AG20443 (cell line): ENCODE results near the gene GLIS2.
"Not testable (repeated sequence)": the region's sequence is repeated elsewhere in the genome, so short reads cannot be mapped to it uniquely, and the experiment has no call there.

ENCODE experiments used
- DNase-seq: peaks from one replicate; pipeline ENCODE4 v3.0.0; 2012; ENCODE audit warnings: low spot score, mixed read lengths

The GLIS2 gene

DNA sequence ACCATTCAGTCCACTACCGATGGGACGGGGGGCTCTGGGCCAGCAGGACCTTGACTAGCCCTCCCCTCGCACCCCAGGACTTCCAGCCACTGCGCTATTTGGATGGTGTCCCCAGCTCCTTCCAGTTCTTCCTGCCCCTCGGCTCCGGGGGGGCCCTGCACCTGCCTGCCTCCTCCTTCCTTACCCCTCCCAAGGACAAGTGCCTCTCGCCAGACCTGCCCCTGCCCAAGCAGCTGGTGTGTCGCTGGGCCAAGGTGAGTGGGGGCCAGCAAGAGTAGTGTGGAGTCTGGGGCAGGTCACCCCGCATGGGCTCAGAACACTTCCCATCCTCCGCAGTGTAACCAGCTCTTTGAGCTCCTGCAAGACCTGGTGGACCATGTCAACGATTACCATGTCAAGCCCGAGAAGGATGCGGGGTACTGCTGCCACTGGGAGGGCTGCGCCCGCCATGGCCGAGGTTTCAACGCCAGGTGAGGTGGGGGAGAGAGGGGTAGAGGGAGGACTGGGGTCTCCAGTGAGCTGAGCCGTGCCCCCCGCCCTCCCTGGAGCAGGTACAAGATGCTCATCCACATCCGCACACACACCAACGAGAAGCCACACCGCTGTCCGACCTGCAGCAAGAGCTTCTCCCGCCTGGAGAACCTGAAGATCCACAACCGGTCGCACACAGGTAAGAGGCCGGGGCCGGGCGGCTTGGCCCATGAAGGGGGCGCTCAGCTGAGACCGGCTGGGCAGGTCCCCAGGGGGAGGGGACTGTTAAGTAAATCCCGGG, 19.0 kb downstream of the GLIS2 start:
- no peak for DNase-seq

DNA sequence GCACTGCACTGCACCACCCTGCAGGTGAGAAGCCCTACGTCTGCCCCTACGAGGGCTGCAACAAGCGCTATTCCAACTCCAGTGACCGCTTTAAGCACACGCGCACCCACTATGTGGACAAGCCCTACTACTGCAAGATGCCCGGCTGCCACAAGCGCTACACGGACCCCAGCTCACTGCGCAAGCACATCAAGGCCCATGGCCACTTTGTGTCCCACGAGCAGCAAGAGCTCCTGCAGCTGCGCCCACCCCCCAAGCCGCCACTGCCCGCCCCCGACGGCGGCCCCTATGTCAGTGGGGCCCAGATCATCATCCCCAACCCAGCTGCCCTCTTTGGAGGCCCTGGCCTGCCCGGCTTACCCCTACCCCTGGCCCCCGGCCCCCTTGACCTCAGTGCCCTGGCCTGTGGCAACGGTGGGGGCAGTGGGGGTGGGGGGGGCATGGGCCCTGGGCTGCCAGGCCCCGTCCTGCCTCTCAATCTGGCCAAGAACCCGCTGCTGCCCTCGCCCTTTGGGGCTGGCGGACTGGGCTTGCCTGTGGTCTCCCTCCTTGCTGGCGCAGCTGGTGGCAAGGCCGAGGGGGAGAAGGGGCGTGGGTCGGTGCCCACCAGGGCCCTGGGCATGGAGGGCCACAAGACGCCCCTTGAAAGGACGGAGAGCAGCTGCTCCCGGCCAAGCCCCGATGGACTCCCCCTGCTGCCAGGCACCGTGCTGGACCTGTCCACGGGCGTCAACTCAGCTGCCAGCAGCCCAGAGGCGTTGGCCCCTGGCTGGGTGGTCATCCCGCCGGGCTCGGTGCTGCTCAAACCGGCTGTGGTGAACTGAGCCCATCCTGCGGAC, 21.1 kb downstream of the GLIS2 start:
- no peak for DNase-seq

DNA sequence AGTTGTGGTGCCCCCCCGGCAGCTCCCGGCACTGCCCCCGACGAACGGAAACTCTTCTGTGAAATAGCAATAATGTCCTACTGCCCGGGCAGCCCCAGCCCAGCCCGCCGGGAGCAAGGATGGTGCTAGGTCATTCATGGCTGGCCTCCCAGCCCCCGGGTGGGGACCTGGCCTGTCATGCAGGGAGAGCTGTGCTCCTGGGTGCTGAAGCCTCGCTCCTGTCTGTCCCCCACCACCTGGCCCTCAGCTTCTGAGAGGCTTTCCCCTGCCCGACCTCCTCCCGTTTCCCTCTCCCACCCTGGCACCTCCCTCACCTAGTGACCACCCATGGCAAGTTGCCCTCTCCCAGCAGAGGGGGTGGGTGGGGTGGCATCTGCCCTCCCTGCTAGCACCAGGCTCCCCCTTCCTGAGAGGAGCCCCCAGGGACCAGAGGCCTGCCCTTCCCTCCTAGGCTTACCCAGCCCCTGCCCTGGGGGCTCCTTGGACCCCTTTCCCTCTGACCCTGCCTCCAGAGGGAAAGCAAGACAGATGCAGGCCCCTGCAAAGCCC, 21.7 kb downstream of the GLIS2 start:
- DNase-seq = no peak

DNA sequence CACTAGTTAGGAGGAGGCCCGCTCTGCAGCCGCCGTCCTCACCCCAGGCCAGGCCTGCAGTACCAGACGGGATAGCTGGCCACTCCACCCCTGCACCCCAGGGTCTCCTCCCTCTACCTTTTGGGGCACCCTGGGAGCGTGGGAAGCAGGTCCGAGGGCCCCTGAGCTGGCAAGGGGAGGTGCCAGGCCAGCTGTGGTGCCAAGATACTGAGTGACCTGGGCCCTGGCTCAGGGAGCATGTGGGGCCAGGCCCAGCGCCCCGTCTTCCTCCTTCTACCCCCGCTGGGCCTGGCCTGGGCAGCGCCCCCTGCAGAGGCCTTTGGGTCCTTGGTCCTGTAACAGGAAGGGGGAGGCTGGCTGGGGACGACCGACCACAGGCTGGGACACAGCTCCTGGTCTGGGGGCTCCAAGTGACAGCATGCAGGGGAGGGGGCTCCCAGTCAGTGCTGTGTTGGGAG, 22.3 kb downstream of the GLIS2 start:
- DNase-seq = no peak

- no peak for DNase-seq
Observed at GRCh38 chr16:4338712-4339299, 22.9 kb downstream of the GLIS2 start.

DNA sequence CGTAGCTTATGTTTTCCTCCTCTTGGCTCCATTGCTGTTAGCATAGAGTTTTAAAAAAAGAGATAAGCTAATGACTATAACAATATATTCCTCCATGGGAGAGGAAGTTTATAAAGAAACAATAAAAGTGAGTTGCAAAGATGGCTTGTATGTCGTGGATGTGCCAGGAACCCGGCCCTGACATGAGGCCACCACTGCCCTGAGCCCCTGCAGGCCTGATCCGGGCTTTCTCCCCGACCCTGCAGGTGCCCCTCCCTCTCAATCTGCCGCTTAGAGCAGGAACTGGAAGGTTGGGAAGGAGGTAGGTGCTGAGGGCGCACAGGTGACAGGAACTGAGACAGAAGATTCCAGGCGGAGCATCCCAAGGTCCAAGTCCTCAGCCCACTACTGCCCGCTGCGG, 23.6 kb downstream of the GLIS2 start:
- no peak for DNase-seq

GRCh38 chr16:4339909-4340308, 24.0 kb downstream of the GLIS2 start:
- no peak for DNase-seq

DNA sequence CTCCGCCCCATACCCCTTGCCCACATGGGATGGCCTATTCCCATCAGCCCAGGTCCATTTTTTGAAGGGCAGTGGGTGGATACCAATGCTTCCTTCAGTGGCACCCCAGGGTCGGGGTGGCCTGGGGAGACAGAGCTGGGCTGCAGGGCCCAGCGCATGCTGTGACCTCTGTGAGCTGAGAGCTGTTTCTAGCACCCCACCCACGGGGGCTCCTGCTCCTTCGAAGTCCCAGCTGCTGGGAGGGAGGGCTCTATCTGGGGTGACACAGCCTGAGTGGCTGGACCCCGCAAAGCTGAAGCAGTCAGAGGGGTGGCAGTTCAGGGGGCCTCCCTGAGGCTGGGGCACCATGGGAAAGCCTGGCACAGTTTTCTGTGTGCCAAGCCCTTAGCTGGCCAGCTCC, 24.6 kb downstream of the GLIS2 start:
- no peak for DNase-seq

GRCh38 chr16:4341250-4341649, 25.4 kb downstream of the GLIS2 start:
- no peak for DNase-seq

GRCh38 chr16:4342866-4343744, 27.2 kb downstream of the GLIS2 start:
- no peak for DNase-seq

- DNase-seq = not testable (repeated sequence)
Observed at GRCh38 chr16:4344300-4344982, 28.6 kb downstream of the GLIS2 start.

GRCh38 chr16:4344983-4345835, 29.3 kb downstream of the GLIS2 start:
- no peak for DNase-seq

DNA sequence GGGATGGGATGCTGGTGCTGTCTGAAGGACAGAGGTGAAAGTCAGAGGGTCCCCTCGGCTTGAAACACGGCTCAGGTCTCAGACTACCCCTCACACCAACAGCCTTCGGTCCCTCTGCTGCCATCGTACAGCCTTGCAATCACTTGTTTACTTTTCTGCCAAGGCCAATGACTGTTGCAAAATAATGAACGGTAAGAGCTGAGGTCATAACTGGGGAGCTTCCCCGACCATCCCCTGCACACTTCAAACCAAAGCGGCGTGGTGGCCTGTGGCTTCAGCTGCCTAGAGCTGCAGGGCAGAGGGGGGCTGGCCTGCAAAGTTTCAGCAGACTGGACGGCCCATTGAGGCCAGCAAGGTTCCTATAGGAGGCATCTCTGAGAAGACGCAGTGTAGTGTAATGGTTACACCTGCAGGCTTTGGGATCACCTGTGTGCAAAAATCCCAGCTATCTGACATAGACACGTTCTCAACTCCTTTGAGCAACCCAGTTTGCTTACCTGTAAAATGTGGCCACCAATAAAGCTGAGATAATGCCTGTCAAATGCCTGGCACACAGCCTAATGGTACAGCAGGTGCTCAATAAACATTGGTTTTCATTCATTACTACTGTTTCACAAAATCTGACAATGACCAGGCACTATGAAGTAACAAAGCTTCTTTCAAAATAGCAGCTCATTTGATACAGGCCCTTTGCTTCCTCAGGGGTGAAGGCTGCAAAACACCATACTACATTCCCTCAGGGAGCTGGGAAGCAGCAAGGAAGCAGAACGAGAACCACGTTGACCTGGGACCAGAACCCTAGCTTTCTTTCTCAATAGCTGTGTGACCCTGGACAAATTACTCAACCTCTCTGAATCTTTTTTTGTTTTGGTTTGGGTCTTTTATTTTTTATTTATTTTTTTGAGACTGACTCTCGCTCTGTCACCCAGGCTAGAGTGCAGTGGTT, 30.2 kb downstream of the GLIS2 start:
- DNase-seq = no peak

DNA sequence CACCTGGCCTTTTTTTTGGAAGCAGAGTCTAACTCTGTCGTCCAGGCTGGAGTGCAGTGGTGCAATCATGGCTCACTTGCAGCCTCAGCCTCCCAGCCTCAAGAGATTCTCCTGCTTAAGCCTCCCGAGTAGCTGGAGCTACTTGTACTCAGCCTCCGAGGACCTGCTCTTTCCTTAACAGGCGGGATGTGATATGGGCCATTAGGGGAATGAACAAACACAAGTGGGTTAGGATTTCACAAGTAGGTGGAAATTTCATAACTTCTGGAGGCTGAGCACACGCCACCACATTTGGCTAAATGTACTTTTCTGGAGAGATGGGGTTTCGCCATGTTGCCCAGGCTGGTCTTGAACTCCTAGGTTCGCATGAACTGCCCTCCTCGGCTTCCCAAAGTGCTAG, 31.1 kb downstream of the GLIS2 start:
- DNase-seq = no peak

DNA sequence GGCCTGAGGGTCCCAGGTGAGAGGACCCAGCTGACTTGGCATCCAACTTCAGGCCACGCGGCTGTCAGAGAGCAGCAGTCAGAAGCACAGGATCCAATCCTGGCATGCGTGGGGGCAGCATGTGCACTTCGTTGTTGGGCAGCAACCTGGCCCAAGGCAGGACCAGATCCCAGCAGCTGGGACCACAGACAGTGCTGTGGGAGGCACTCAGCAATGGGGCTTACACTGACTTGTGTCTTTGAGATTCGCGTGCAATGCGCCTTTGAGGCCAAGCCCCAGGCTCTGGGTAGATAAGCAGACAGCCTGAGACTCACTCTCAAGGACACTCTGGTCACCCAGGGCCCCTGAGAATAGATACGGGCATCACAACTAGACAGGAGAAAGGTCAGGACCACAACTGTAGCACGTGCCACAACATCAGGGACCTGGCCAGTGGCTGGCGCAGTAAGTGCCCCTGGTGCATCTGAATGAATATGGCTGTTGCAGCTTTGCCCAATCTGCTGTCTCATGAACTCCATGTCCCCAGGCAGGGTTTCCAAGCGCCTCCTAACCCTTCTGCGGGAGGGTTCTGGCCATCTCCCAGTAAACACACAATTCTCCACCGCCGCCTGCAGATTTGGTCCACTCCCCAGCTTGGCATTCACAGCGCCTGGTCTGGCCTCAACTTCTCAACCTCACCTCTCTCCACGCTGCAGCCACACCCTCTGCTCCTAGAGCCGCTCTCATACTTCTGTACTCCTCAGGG, 32.1 kb downstream of the GLIS2 start:
- DNase-seq = no peak

DNA sequence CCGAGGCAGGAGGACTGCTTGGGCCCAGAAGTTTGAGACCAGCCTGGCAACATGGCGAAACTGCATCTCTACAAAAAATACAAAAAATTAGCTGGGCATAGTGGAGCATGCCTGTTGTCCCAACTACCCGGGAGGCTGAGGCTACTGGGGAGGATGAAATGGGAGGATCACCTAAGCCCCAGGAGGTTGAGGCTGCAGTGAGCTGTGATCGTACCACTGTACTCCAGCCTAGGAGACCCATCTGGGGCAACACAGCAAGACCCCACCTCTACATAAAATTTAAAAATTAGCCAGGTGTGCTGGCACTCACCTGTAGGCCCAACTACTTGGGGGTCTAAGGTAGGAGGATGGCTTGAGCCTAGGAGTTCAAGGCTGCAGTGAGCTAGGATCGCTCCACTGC, 33.5 kb downstream of the GLIS2 start:
- DNase-seq = no peak

DNA sequence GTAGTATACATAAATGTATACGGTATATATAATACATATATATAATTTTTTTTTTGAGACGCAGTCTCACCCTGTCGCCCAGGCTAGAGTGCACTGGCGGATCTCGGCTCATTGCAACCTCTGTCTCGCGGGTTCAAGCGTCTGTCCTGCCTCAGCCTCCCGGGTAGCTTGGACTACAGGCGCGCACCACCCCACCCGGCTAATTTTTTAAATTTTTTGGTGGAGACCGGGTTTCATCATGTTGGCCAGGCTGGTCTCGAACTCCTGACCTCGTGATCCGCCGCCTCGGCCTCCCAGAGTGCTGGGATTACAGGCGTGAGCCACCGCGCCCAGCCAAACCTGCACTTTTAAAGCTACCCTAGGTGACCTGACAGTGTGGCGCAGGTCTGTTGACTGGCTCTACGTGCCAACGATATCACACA, 34.5 kb downstream of the GLIS2 start:
- DNase-seq = no peak
